Measurements from ENCODE around the gene RAB11A. TPM values are rescaled to one million over a fixed set of nuclear protein-coding genes. Genes with fewer than 3 reads are reported as not detected.

RAB11A gene
- total and polyA plus RNA-seq, 2 donors (not counting 3 experiments of a cell fraction or from before 2014, with no cell fraction given), result 239 to 250 TPM

DNA sequence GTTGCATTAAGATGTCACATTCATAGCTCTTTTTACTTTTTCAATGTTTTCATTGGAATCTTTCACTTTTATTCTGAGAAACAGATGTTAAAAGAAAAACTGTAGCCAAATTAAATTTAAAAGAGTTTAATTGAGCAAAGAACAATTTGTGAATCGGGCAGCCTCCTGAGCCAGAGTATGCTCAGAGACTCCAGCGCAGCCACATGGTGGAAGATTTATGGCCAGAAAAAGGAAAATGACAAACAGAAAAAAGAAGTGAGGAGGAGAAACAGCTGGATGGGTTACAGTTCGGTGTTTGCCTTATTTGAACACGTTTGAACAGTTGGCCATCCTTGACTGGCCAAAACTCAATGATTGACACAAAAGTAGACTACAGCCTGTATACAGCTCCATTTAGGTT, 33.8 kb upstream of the RAB11A start:
- FAIRE-seq (no peak), DNase-seq (ENCODE audit: low read depth, low spot score) (no peak)
- Histone ChIP-seq H3K9ac (replicated peaks; ENCODE audit: extremely low read depth, insufficient read depth, low read length) (no peak overlapping the region), H3K79me2 (ENCODE audit: control insufficient read depth, insufficient read depth, low read length) (no peaks in the 10 kb centered on the region), H3K36me3 (ENCODE audit: control insufficient read depth in 2 of 2, extremely low read depth in 1 of 2, insufficient read depth in 2 of 2, low read length in 2 of 2) (no peaks in the 10 kb centered on the region), H3K4me3 (replicated peaks in 1 of 3; ENCODE audit: insufficient read depth in 1 of 3, low read depth in 1 of 3, low read length in 3 of 3) (no peak overlapping the region), H3K27me3 (ENCODE audit: control insufficient read depth in 2 of 2, insufficient read depth in 2 of 2, low read length in 2 of 2) (no peaks in the 10 kb centered on the region), H3K9me1 (replicated peaks; ENCODE audit: control insufficient read depth, extremely low read depth, insufficient read depth, low read length) (no peaks in the 10 kb centered on the region), H3K4me2 (ENCODE audit: insufficient read depth, low read length) (no peak overlapping the region), H3K27ac (ENCODE audit: insufficient read depth, low read depth, low read length) (no peak overlapping the region), H2AFZ (ENCODE audit: low read depth, low read length) (no peak overlapping the region), H3K4me1 (ENCODE audit: control insufficient read depth, extremely low read depth, insufficient read depth, low read length) (peaks cover 46% of the 10 kb centered on the region), H3K9me3 (replicated peaks; ENCODE audit: control insufficient read depth, insufficient read depth, low read length) (no peaks in the 10 kb centered on the region), H4K20me1 (replicated peaks; ENCODE audit: control insufficient read depth, extremely low read depth, insufficient read depth, low read length) (no peaks in the 10 kb centered on the region)
- TF ChIP-seq MYC (IDR thresholded peaks at IDR 0.05; ENCODE audit: low read depth, low read length), result no peak
- TF ChIP-seq EZH2 (IDR thresholded peaks at IDR 0.05; ENCODE audit: borderline replicate concordance, low read depth, low read length, severe bottlenecking), result no peak
- no peak for TF ChIP-seq POLR2A (IDR thresholded peaks at IDR 0.05; ENCODE audit: low read depth, low read length)
- POLR2A ChIA-PET, result no interaction called here
- CTCF ChIA-PET, result interaction anchor here (0.8 to 1.9 kb wide), 5 partner anchors 11 to 195 kb away, joined by 3 to 8 read pairs (median 4); partner anchors contain the start of gene RAB11A
- BruUV-seq (replicated peaks), result no TSS peak
- intact Hi-C loops (cut with micrococcal nuclease), result no loop called here
- dilution Hi-C loops (cut with MboI; ENCODE audit: extremely low pct_ligation_motif_present, low sequenced_read_pairs), result no loop called here

DNA sequence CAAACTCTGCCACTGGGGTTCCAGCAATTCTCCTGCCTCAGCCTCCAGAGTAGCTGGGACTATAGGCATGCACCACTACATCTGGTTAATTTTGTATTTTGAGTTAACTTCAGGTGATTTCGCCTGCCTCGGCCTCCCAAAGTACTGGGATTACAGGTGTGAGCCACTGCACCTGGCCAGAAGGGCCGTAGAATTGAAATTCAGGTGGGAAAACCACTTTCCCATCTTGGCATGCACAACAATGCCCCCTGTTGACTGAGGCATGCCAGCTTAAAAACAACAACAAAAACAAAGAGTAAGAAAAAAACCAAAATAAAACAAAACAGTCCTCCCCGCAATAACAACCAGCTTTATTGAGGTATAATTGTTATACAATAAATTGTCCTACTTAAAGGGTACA, 32.6 kb upstream of the RAB11A start:
- no TSS peak for BruUV-seq (replicated peaks)
- DNase-seq (ENCODE audit: low read depth, low spot score) (no peak), FAIRE-seq (no peak)
- Histone ChIP-seq H2AFZ (ENCODE audit: low read depth, low read length) (no peak overlapping the region), H3K4me3 (replicated peaks in 1 of 3; ENCODE audit: insufficient read depth in 1 of 3, low read depth in 1 of 3, low read length in 3 of 3) (no peak overlapping the region), H4K20me1 (replicated peaks; ENCODE audit: control insufficient read depth, extremely low read depth, insufficient read depth, low read length) (no peaks in the 10 kb centered on the region), H3K27me3 (ENCODE audit: control insufficient read depth in 2 of 2, insufficient read depth in 2 of 2, low read length in 2 of 2) (no peaks in the 10 kb centered on the region), H3K9me1 (replicated peaks; ENCODE audit: control insufficient read depth, extremely low read depth, insufficient read depth, low read length) (no peaks in the 10 kb centered on the region), H3K4me2 (ENCODE audit: insufficient read depth, low read length) (no peak overlapping the region), H3K4me1 (ENCODE audit: control insufficient read depth, extremely low read depth, insufficient read depth, low read length) (peaks cover 59% of the 10 kb centered on the region), H3K9ac (replicated peaks; ENCODE audit: extremely low read depth, insufficient read depth, low read length) (no peak overlapping the region), H3K36me3 (ENCODE audit: control insufficient read depth in 2 of 2, extremely low read depth in 1 of 2, insufficient read depth in 2 of 2, low read length in 2 of 2) (no peaks in the 10 kb centered on the region), H3K9me3 (replicated peaks; ENCODE audit: control insufficient read depth, insufficient read depth, low read length) (no peaks in the 10 kb centered on the region), H3K27ac (ENCODE audit: insufficient read depth, low read depth, low read length) (no peak overlapping the region), H3K79me2 (ENCODE audit: control insufficient read depth, insufficient read depth, low read length) (no peaks in the 10 kb centered on the region)
- dilution Hi-C loops (cut with MboI; ENCODE audit: extremely low pct_ligation_motif_present, low sequenced_read_pairs), result no loop called here
- intact Hi-C loops (cut with micrococcal nuclease), result no loop called here
- no peak for TF ChIP-seq EZH2 (IDR thresholded peaks at IDR 0.05; ENCODE audit: borderline replicate concordance, low read depth, low read length, severe bottlenecking)
- TF ChIP-seq, protein P1, sequence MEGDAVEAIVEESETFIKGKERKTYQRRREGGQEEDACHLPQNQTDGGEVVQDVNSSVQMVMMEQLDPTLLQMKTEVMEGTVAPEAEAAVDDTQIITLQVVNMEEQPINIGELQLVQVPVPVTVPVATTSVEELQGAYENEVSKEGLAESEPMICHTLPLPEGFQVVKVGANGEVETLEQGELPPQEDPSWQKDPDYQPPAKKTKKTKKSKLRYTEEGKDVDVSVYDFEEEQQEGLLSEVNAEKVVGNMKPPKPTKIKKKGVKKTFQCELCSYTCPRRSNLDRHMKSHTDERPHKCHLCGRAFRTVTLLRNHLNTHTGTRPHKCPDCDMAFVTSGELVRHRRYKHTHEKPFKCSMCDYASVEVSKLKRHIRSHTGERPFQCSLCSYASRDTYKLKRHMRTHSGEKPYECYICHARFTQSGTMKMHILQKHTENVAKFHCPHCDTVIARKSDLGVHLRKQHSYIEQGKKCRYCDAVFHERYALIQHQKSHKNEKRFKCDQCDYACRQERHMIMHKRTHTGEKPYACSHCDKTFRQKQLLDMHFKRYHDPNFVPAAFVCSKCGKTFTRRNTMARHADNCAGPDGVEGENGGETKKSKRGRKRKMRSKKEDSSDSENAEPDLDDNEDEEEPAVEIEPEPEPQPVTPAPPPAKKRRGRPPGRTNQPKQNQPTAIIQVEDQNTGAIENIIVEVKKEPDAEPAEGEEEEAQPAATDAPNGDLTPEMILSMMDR (IDR thresholded peaks at IDR 0.05; ENCODE audit: extremely low read depth in 1 of 2, insufficient read depth in 1 of 2, low read depth in 1 of 2, low read length in 2 of 2), result peak in 1 of 2 donors; percentile 15
- CTCF ChIA-PET, result interaction anchor here (0.8 to 2.4 kb wide), 7 partner anchors 13 to 197 kb away, joined by 3 to 8 read pairs (median 3); partner anchors contain the start of gene RAB11A
- POLR2A ChIA-PET, result no interaction called here

All from endothelial cell of umbilical vein (primary cell).